ENCODE results near the gene CD69.

Gene CD69

GRCh38 chr12:9727813-9728212, 32.9 kb downstream of the CD69 start:
- in situ Hi-C loops (cut with MboI; ENCODE audit: low pct_unique_long_range_greater_than_20kb, low sequenced_read_pairs, unreplicated experiment) = no loop called here
- TF ChIP-seq CTCF (IDR thresholded peaks at IDR 0.05; ENCODE audit: extremely low read depth, insufficient read depth, missing control alignments) = no peak
- DNase-seq (ENCODE audit: low spot score) = no peak

DNA sequence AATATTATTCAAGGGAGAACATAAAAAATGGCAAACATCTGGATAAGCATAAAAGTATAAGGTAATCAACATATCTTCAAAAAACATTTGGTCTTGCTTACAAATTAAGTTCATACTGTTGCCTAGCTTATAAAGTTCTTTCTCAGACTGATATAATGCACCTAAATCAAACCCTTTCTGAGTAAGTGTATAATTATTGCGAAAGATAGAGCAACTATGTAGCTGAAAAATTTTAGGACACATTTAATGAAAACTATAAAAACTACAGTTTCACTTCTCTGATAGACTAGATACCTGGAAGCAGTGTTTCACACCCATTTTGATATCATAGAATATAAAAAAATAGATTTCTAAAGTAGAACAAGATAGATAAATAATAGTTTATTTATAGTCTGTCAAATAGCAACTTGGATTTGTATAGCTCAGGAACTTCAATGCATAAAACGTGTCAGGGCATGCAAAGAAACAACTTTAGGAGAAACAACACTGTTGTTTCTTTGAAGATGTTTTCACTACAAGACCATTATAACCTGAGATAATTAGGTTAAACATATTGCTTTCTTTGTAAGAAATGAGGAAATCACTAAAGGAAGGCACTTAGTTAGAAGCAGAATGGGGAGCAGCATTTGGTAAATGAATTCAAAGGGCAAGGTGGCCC, 35.4 kb downstream of the CD69 start:
- no peak for TF ChIP-seq CTCF (IDR thresholded peaks at IDR 0.05; ENCODE audit: extremely low read depth, insufficient read depth, missing control alignments)
- in situ Hi-C loops (cut with MboI; ENCODE audit: low pct_unique_long_range_greater_than_20kb, low sequenced_read_pairs, unreplicated experiment) = no loop called here
- DNase-seq (ENCODE audit: low spot score) = no peak

GRCh38 chr12:9724023-9724422, 36.7 kb downstream of the CD69 start:
- TF ChIP-seq CTCF (IDR thresholded peaks at IDR 0.05; ENCODE audit: extremely low read depth, insufficient read depth, missing control alignments) = no peak
- DNase-seq (ENCODE audit: low spot score) = no peak
- in situ Hi-C loops (cut with MboI; ENCODE audit: low pct_unique_long_range_greater_than_20kb, low sequenced_read_pairs, unreplicated experiment) = no loop called here

DNA sequence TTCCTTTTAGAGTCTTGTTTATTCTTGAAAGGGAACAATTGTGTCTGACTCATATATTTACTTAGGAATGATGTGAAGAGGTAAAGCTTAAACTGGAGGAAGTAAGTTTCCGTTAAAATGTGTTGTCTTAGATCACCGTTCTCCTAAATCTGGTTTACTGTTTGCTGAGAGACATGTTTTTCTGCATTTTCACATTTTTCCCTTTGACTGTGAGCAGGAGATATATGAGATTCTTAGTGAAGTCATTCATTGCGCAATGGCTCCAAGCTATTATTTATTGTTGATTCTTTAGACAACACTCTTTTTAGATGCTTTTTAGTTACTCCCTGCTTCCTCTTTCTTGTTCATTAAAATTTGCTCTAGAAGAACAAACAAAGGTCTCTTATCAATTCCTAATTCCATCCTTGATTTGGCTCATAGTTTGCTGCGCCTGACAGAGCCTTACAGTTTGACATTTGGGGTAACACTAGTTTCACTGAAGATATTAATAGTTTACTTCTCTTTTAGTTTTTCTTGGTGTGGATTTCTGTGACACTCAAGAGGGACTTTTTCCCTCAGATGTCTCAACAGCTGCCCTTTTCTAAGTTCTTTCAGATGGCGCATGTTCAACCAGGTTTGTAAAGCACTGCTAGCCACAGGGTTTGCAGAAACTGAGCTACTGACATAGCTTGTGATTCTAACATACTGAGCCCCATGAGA, 39.2 kb downstream of the CD69 start:
- DNase-seq (ENCODE audit: low spot score) = no peak
- in situ Hi-C loops (cut with MboI; ENCODE audit: low pct_unique_long_range_greater_than_20kb, low sequenced_read_pairs, unreplicated experiment) = no loop called here
- no peak for TF ChIP-seq CTCF (IDR thresholded peaks at IDR 0.05; ENCODE audit: extremely low read depth, insufficient read depth, missing control alignments)

DNA sequence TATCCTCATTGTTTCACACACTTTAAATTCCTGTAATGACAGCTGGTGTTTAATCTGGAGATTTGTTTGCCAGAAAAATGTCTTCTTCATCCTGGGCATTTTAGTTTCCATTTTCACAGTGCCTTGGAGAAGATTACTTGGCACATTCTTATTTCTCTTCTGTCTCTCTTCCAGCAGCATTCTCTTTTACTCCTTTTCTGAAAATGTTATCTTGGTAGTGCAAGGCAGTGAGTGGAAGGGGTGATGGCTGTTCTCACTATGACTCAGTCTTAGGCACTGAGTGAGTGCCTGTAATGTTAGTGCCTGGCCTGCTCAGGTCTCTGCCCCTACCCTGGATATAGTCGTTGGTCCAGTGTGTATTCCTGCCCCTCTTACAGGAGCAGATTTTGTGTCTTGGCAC, 40.9 kb downstream of the CD69 start:
- no peak for DNase-seq (ENCODE audit: low spot score)
- no peak for TF ChIP-seq CTCF (IDR thresholded peaks at IDR 0.05; ENCODE audit: extremely low read depth, insufficient read depth, missing control alignments)
- in situ Hi-C loops (cut with MboI; ENCODE audit: low pct_unique_long_range_greater_than_20kb, low sequenced_read_pairs, unreplicated experiment) = no loop called here

DNA sequence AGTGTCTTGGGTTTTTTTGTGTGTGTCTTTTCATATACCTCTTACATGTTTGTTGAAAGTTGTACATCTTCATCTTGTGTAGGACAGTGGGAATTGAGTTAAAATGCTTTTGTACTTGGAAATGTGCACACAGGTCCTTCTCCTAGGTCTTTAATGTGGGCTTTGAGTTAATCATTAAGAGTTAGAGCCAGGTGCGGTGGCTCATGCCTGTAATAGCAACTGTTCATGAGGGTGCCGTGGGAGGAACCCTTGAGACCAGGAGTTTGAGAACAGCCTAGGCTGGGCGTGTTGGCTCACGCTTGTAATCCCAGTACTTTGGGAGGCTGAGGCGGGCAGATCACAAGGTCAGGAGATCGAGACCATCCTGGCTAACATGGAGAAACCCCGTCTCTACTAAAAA, 41.7 kb downstream of the CD69 start:
- in situ Hi-C loops (cut with MboI; ENCODE audit: low pct_unique_long_range_greater_than_20kb, low sequenced_read_pairs, unreplicated experiment) = no loop called here
- no peak for TF ChIP-seq CTCF (IDR thresholded peaks at IDR 0.05; ENCODE audit: extremely low read depth, insufficient read depth, missing control alignments)
- DNase-seq (ENCODE audit: low spot score) = no peak
